Liver (tissue), 9 donors: Measurements from ENCODE around the gene PIGV. TPM values are rescaled to one million over a fixed set of nuclear protein-coding genes. Genes with fewer than 3 reads are reported as not detected.

ENCODE experiments used
- DNase-seq: peaks from one replicate; pipeline ENCODE4 v3.0.0-alpha.2; 2017; ENCODE audit warnings: low spot score
- H3K27ac ChIP-seq, 2 donors: one replicate each; pipeline ENCODE4 v1.7.0; 2013; ENCODE audit warnings: inconsistent platforms in 2 of 2, low read length in 2 of 2, control low read depth in 1 of 2, low read depth in 1 of 2, mild to moderate bottlenecking in 1 of 2
- H3K27me3 ChIP-seq, 4 donors: one replicate each; pipeline versions ENCODE4 v1.6.1 to v1.7.0; 2013; ENCODE audit warnings: low read length in 3 of 4, inconsistent platforms in 1 of 4, mild to moderate bottlenecking in 1 of 4, moderate library complexity in 1 of 4; ENCODE audit not compliant: control insufficient read depth in 4 of 4, insufficient read depth in 4 of 4
- H3K36me3 ChIP-seq, 4 donors: one replicate each; pipeline versions ENCODE4 v1.6.1 to v1.7.0; 2013; ENCODE audit warnings: low read length in 3 of 4, mild to moderate bottlenecking in 3 of 4, low read depth in 1 of 4, moderate library complexity in 1 of 4; ENCODE audit not compliant: control insufficient read depth in 4 of 4, insufficient read depth in 3 of 4
- H3K4me1 ChIP-seq, 4 donors: one replicate each; pipeline versions ENCODE4 v1.6.1 to v1.7.0; 2013; ENCODE audit warnings: low read length in 3 of 4, mild to moderate bottlenecking in 3 of 4, moderate library complexity in 1 of 4; ENCODE audit not compliant: control insufficient read depth in 4 of 4, insufficient read depth in 4 of 4
- H3K4me3 ChIP-seq, 3 donors: one replicate each; pipeline versions ENCODE4 v1.6.1 to v1.7.0; 2013; ENCODE audit warnings: low read length in 3 of 3, control low read depth in 1 of 3, low read depth in 1 of 3, mild to moderate bottlenecking in 1 of 3
- H3K9ac ChIP-seq, 2 donors: one replicate each; pipeline ENCODE4 v1.7.0; 2013; ENCODE audit warnings: low read length in 2 of 2, mild to moderate bottlenecking in 2 of 2, moderate library complexity in 2 of 2, control low read depth in 1 of 2, low read depth in 1 of 2
- H3K9me3 ChIP-seq, 4 donors: one replicate each; pipeline versions ENCODE4 v1.6.1 to v1.7.0; 2013; ENCODE audit warnings: low read length in 3 of 4; ENCODE audit not compliant: control insufficient read depth in 4 of 4
- EGR1 ChIP-seq, 2 donors: IDR thresholded peaks; 2 replicates each; pipeline ENCODE4 v1.6.1; 2016 to 2018; ENCODE audit warnings: antibody characterized with exemption in 2 of 2, low read depth in 2 of 2
- FOXA1 ChIP-seq: IDR thresholded peaks from 2 replicates; pipeline ENCODE4 v1.6.1; 2016; ENCODE audit warnings: antibody characterized with exemption
- FOXA2 ChIP-seq: IDR thresholded peaks from 2 replicates; pipeline ENCODE4 v1.6.1; 2016; ENCODE audit warnings: antibody characterized with exemption
- HNF4A ChIP-seq, 2 donors: conservative IDR thresholded peaks; 2 replicates each; pipeline ENCODE4 v1.6.1; 2016; ENCODE audit warnings: antibody characterized with exemption in 2 of 2, mild to moderate bottlenecking in 2 of 2
- HNF4G ChIP-seq: IDR thresholded peaks from 2 replicates; pipeline ENCODE4 v1.6.1; 2016; ENCODE audit warnings: antibody characterized with exemption
- JUND ChIP-seq, 2 donors: IDR thresholded peaks; 2 replicates each; pipeline ENCODE4 v1.6.1; 2016; ENCODE audit warnings: antibody characterized with exemption in 2 of 2
- MAX ChIP-seq: IDR thresholded peaks from 2 replicates; pipeline ENCODE4 v1.6.1; 2016; ENCODE audit warnings: antibody characterized with exemption
- RAD21 ChIP-seq, 2 donors: IDR thresholded peaks; 2 replicates each; pipeline ENCODE4 v1.6.1; 2016; ENCODE audit warnings: antibody characterized with exemption in 2 of 2, mild to moderate bottlenecking in 2 of 2
- REST ChIP-seq: IDR thresholded peaks from 2 replicates; pipeline ENCODE4 v1.6.1; 2016; ENCODE audit warnings: antibody characterized with exemption, mild to moderate bottlenecking
- RXRA ChIP-seq, 2 donors: IDR thresholded peaks; 2 replicates each; pipeline ENCODE4 v1.6.1; 2017 to 2018; ENCODE audit warnings: antibody characterized with exemption in 2 of 2, mild to moderate bottlenecking in 1 of 2
- YY1 ChIP-seq: IDR thresholded peaks from 2 replicates; pipeline ENCODE4 v1.6.1; 2016; ENCODE audit warnings: antibody characterized with exemption, mild to moderate bottlenecking
- ZBTB33 ChIP-seq: IDR thresholded peaks from 2 replicates; pipeline ENCODE4 v1.6.1; 2016; ENCODE audit warnings: antibody characterized with exemption
- WGBS: extraction: QIAGEN DNeasy Blood & Tissue Kit; methylation state at CpG from one replicate; pipeline ENCODE4 v1.1.7; 2013; 5-methylcytosine and 5-hydroxymethylcytosine counted together
- polyA plus RNA-seq, 2 donors: library from polyadenylated mRNA; stranded (reverse) in 1 of 2; unstranded in 1 of 2; fragments of 200-250 nt in 1 of 2; fragments of >200 nt in 1 of 2; fragmentation: Nextera tagmentation in 1 of 2; extraction: Ambion mirVana in 1 of 2; gene quantifications; one replicate each; pipeline versions ENCODE4 v1.2.1 to v1.2.3, GENCODE V29; 2013 to 2015
- total RNA-seq, 2 donors: library from RNA; depleted of rRNA; stranded (reverse); fragments of >200 nt; gene quantifications; one replicate each; pipeline ENCODE4 v1.2.3, GENCODE V29; 2014
- donor health status: healthy.
- donor health status: healthy.
- donor health status: healthy.
- donor health status: healthy.
- donor health status: healthy.

Gene PIGV
- total and polyA plus RNA-seq, 4 donors, result 13.9 to 24.3 (median 14.8) TPM

GRCh38 chr1:26739329-26739914 is 48.3 kb upstream of the PIGV start:
- no peak overlapping the region for H3K9ac ChIP-seq
- no peak for TF ChIP-seq RXRA (IDR thresholded peaks at IDR 0.05)
- no peak for TF ChIP-seq FOXA1
- TF ChIP-seq YY1, result no peak
- no peak for TF ChIP-seq REST
- TF ChIP-seq HNF4G, result no peak
- TF ChIP-seq RAD21 (IDR thresholded peaks at IDR 0.05), result no peak
- no peak for TF ChIP-seq MAX
- no peak for TF ChIP-seq EGR1 (IDR thresholded peaks at IDR 0.05; ENCODE audit: low read depth in 2 of 2)
- no peak for TF ChIP-seq HNF4A (conservative IDR thresholded peaks at IDR 0.05)
- TF ChIP-seq JUND (IDR thresholded peaks at IDR 0.05), result no peak
- no peak for TF ChIP-seq FOXA2
- no peak for DNase-seq
- peaks cover 3 to 25% (median 16%) of the 10 kb centered on the region in 4 donors for H3K4me1 ChIP-seq
- H3K27me3 ChIP-seq, result no peaks in the 10 kb centered on the region
- WGBS, result 84% methylated on average over 4 of the region's 4 CpGs
- H3K36me3 ChIP-seq, result peaks cover 3 to 24% (median 21%) of the 10 kb centered on the region in 4 donors
- peak overlapping the region in 1 of 2 donors; percentile 3 for H3K27ac ChIP-seq
- H3K9me3 ChIP-seq, result no peaks in the 10 kb centered on the region
- no peak overlapping the region for H3K4me3 ChIP-seq

GRCh38 chr1:26740023-26740634 is 47.6 kb upstream of the PIGV start:
- Histone ChIP-seq H3K27me3 (no peaks in the 10 kb centered on the region), H3K4me1 (peaks cover 3 to 25% (median 16%) of the 10 kb centered on the region in 4 donors), H3K9ac (no peak overlapping the region), H3K9me3 (no peaks in the 10 kb centered on the region), H3K4me3 (no peak overlapping the region), H3K27ac (peak overlapping the region; percentile 27 to 72), H3K36me3 (peaks cover 0 to 27% (median 24%) of the 10 kb centered on the region in 4 donors)
- TF ChIP-seq JUND (IDR thresholded peaks at IDR 0.05) (peak in 1 of 2 donors; percentile 16), RAD21 (IDR thresholded peaks at IDR 0.05) (no peak), HNF4G (no peak), RXRA (IDR thresholded peaks at IDR 0.05) (peak; percentile 77 to 85), HNF4A (conservative IDR thresholded peaks at IDR 0.05) (peak; percentile 36 to 50), ZBTB33 (no peak)
- 58% methylated on average over 3 of the region's 3 CpGs for WGBS
- no peak for DNase-seq
